Right lobe of liver (tissue), 6 donors: ENCODE results near the gene MTERF2. TPM values are rescaled to one million over a fixed set of nuclear protein-coding genes. Genes with fewer than 3 reads are reported as not detected.

Experiments used
- ATAC-seq, 4 donors: fragments of 200-7000 bp; cut with Tn5 transposase; one replicate each; pipeline ENCODE4 v1.9.1; 2020; ENCODE audit warnings: mild to moderate bottlenecking in 4 of 4, moderate library complexity in 4 of 4
- DNase-seq, 3 donors: peaks; one replicate each; pipeline ENCODE4 v3.0.0-alpha.2; 2020
- H3K27ac ChIP-seq, 3 donors: fragments of 200-600 bp; one replicate each; pipeline ENCODE4 v1.8.0; 2022
- H3K27me3 ChIP-seq, 2 donors: fragments of 200-600 bp; one replicate each; pipeline ENCODE4 v1.8.0; 2022
- H3K36me3 ChIP-seq, 4 donors: fragments of 200-600 bp; sonication (generic) in 1 of 4; one replicate each; pipeline versions ENCODE4 v1.5.1 to v1.8.0; 2017 to 2022; ENCODE audit warnings: control low read depth in 1 of 4
- H3K4me1 ChIP-seq, 4 donors: fragments of 200-600 bp; sonication (generic) in 1 of 4; one replicate each; pipeline versions ENCODE4 v1.5.1 to v1.8.0; 2017 to 2022; ENCODE audit warnings: control low read depth in 1 of 4
- H3K4me3 ChIP-seq, 3 donors: fragments of 200-600 bp; one replicate each; pipeline ENCODE4 v1.8.0; 2022
- H3K9me3 ChIP-seq, 4 donors: fragments of 200-600 bp; sonication (generic) in 1 of 4; one replicate each; pipeline versions ENCODE4 v1.5.1 to v1.8.0; 2017 to 2022; ENCODE audit warnings: control low read depth in 1 of 4
- CTCF ChIP-seq, 4 donors: fragments of 200-600 bp in 3 of 4; fragments of 450-650 bp in 1 of 4; IDR thresholded peaks; one replicate each; pipeline versions ENCODE4 v1.5.1 to v1.8.0; 2016 to 2022; ENCODE audit warnings: antibody characterized with exemption in 4 of 4, mild to moderate bottlenecking in 2 of 4
- POLR2A ChIP-seq: fragments of 450-650 bp; IDR thresholded peaks from one replicate; pipeline ENCODE4 v1.6.1; 2017; ENCODE audit warnings: antibody characterized with exemption, mild to moderate bottlenecking
- WGBS: methylation state at CpG from one replicate; pipeline ENCODE4 v1.1.6; 2018; ENCODE audit warnings: low coverage, low lambda C conversion rate; ENCODE audit not compliant: insufficient coverage; ENCODE audit errors: missing lambda C conversion rate; 5-methylcytosine and 5-hydroxymethylcytosine counted together
- intact Hi-C, 2 donors: fragments of 100-400 bp; cut with DNase I; formaldehyde crosslinking; loops; one replicate each; pipeline versions ENCODE4 v1.11.2 to v1.14.1; 2022
- long read RNA-seq: library from polyadenylated mRNA; unstranded; transcript quantifications from one replicate; pipeline ENCODE4 v2.0.0, GENCODE V29; 2019
- total RNA-seq, 6 experiments: library from RNA; depleted of rRNA in 2 of 6; stranded (reverse); fragments of >200 nt in 2 of 6; fragmentation: NEBNext Ultra II Directional in 3 of 6; extraction: Animal tissue kit (Norgen Biotek cat#: 25700) in 3 of 6; gene quantifications; one replicate each; pipeline versions ENCODE4 v1.1.0 to v1.2.4, GENCODE V29; 2016 to 2023
- donor health status: DM: no; HTN: yes; CAD: no.
- donor health status: DM: no; HTN: no; CAD: no.
- donor health status: DM: no; HTN: no; CAD: no.
- donor health status: DM: no; HTN: yes; CAD: no.
- donor health status: DM: no; HTN: yes; CAD: no.

Gene MTERF2
- 10 to 100 TPM in 4 of 6 experiments, 1 to 10 TPM in 2; 7.2 to 14.4 (median 12.0) TPM for total RNA-seq
- long read RNA-seq, partial matches to known transcripts: 0 of 3 reads
- long read RNA-seq, other reads (novel, unspliced or antisense): 2 of 3 reads

GRCh38 chr12:106986625-106987389 is at the start of gene MTERF2:
Gene MTERF2, minus strand, starts transcription at chr12:106987146. Its CDS starts 8,432 bp downstream, at chr12:106978714.
- peak; percentile 95 to 96 (median 95) for DNase-seq
- peak; percentile 89 for TF ChIP-seq POLR2A
- no peak for TF ChIP-seq CTCF (IDR thresholded peaks at IDR 0.05)
- Histone ChIP-seq H3K27ac (peak within 1 kb of the TSS; percentile 71 to 79 (median 79)), H3K4me1 (peaks cover 0 to 11% (median 4%) of the 10 kb centered on the region in 4 donors), H3K4me3 (peak within 1 kb of the TSS; percentile 64 to 78 (median 70)), H3K27me3 (no peaks in the 10 kb centered on the region), H3K9me3 (no peaks in the 10 kb centered on the region), H3K36me3 (no peaks in the 10 kb centered on the region)
- intact Hi-C loops: no loop called here
- ATAC-seq: peak; percentile 98 to 100 (median 98)
- WGBS: 0% methylated on average over 22 of the region's 50 CpGs

- TF ChIP-seq CTCF (IDR thresholded peaks at IDR 0.05) (no peak), POLR2A (no peak)
- Histone ChIP-seq H3K9me3 (no peaks in the 10 kb centered on the region), H3K36me3 (no peaks in the 10 kb centered on the region), H3K27ac (no peak overlapping the region), H3K4me3 (no peak overlapping the region), H3K4me1 (no peaks in the 10 kb centered on the region), H3K27me3 (no peaks in the 10 kb centered on the region)
- intact Hi-C loops: no loop called here
- ATAC-seq (no peak), DNase-seq (no peak)
- WGBS: 87% methylated on average over 2 of the region's 2 CpGs
Observed at GRCh38 chr12:107035733-107036132, 48.8 kb upstream of the MTERF2 start.

GRCh38 chr12:107033758-107034739 is 47.1 kb upstream of the MTERF2 start:
- Histone ChIP-seq H3K4me1 (no peaks in the 10 kb centered on the region), H3K9me3 (no peaks in the 10 kb centered on the region), H3K27ac (no peak overlapping the region), H3K36me3 (no peaks in the 10 kb centered on the region), H3K27me3 (no peaks in the 10 kb centered on the region), H3K4me3 (no peak overlapping the region)
- DNase-seq (no peak), ATAC-seq (no peak)
- WGBS: 87% methylated on average over 9 of the region's 9 CpGs
- intact Hi-C loops: no loop called here
- no peak for TF ChIP-seq CTCF (IDR thresholded peaks at IDR 0.05)
- TF ChIP-seq POLR2A: no peak

- DNase-seq (no peak), ATAC-seq (no peak)
- intact Hi-C loops: no loop called here
- Histone ChIP-seq H3K36me3 (no peaks in the 10 kb centered on the region), H3K9me3 (no peaks in the 10 kb centered on the region), H3K4me1 (peaks cover 0 to 14% (median 5%) of the 10 kb centered on the region in 4 donors), H3K4me3 (no peak overlapping the region), H3K27me3 (no peaks in the 10 kb centered on the region), H3K27ac (no peak overlapping the region)
- 75% methylated on average over 7 of the region's 7 CpGs for WGBS
- no peak for TF ChIP-seq CTCF (IDR thresholded peaks at IDR 0.05)
- TF ChIP-seq POLR2A: no peak
Observed at GRCh38 chr12:107032266-107032665, 45.3 kb upstream of the MTERF2 start.
